Dedifferentiated amniotic fluid mesenchymal stem cell (primary cell): ENCODE results near the gene LIMS2.
A peak's percentile ranks its signal among the peaks of the same experiment; 100 is the strongest.

Source experiments
- DNase-seq: peaks from one replicate; pipeline ENCODE4 v3.0.0-alpha.2; 2016; ENCODE audit errors: extremely low spot score

The LIMS2 gene

DNA sequence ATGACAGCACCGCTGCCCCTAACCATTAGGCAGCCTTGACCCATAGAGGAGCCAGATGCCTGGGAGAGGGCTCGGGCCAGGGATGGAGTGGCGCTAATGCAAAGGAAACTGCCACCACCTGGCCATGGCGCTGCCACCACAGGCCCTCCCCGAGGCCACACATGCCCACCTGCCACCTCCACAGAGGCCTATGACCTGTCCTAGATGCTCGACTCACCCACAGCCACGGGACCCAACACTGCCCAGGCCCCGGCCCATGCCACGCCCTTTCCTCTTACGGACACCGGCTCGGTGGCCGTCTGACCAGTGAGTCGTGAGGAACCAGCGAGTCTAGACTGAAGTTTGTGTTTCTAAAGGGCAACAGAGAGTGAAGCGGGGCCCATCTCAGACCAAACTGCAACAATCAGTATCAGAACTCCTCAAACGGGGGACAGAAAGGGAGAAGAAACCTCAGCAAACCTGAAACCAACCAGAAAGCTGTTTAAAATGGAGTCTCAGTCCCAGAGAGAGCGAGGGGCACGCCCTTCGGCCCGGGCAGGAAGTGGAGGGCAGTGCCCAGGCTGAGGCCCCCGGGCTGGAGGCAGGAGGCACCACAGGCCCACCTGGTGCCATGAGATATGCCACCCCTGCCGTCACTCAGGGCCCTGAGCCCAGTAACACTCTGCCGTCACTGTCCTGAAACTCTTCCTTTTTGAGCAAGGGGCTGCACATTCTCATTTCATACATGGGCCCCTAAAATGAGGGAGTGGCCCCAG is 28.7 kb downstream of the LIMS2 start:
- DNase-seq: no peak

DNA sequence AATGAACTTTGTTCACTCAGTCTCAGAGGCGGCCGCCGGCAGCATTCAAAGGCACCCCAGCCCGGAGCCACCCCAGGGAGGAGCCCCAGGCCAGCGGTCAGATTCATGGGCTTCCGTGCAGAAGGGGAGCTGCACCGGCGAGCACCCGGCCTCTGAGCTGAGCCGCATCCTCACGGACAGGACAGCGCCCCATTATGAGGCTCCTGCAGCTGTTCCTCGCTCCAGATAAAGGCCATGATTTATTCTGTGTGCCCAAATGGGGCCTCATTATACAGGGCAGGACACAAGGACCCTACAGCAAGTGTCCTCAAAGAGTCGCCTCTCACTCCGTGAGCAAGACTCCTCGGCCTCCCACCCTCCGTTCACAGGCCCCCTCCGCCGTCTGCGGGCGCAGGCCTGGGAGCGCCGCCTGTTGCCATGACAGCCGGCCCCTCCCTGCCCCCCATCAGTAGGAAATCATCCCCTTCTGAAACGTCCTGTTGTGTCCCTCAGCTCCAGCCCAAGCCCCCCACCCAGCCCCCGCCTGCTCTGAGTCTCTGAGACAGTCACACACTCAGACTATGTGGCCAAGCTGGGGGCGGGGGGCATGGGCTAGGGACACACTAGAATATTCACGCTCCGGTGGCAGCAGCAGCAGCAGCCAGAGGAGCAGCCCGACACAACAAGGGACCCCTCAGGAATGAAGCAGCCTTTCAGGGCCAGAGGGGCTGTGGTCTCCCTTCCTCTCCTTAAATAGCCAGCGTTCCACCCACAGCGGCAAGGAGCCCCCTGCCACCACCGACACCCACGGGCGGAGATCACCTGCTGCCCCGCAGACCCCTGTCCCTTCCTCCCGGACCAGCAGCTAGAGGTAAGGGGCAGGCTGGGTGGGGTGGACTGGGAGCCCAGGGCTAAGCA is 29.7 kb downstream of the LIMS2 start, which contains the start of gene GPR17:
Gene GPR17, plus strand, starts transcription at position 759 of the 897 bp plus-strand sequence. CDS start 4,583 bp downstream, outside the sequence.
- DNase-seq: no peak

GRCh38 chr2:127645026-127645394 is 30.3 kb downstream of the LIMS2 start:
- no peak for DNase-seq

- no peak for DNase-seq
These were observed 31.0 kb downstream of the LIMS2 start for GRCh38 chr2:127644066-127645025.

DNA sequence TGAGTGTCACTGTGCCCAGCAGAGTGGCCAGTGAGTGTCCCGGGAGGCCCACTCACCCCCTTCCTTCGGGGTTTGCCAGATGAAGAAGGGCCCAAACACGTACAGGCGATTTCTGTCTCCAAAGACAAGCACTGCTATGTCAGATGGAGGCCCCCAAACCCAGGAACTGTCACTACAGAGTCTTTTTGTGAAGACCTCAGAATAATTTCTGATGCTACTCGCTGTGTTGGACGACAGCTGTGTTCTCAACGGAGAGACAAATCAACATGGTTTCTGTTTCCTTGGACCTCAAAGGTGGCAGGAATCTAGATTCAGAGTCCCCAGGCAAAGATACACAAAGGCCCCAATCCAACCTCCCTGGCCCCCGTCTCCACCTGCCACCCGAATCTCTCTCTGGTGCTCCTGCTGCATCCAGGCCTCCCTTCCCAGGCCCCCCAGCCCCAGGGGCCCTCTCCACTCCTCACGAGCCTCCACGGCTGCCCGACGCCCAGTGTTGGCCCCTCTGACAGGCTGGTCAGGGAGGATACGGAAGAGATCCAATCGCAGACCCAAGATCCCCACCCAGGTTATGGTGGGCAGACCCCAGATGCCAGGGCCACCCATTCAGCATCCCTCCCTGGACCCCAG is 31.8 kb downstream of the LIMS2 start:
- DNase-seq: no peak

GRCh38 chr2:127642706-127643438 is 32.5 kb downstream of the LIMS2 start:
- no peak for DNase-seq

GRCh38 chr2:127641846-127642507 is 33.4 kb downstream of the LIMS2 start:
- no peak for DNase-seq

GRCh38 chr2:127641133-127641532 is 34.2 kb downstream of the LIMS2 start:
- DNase-seq: no peak

GRCh38 chr2:127640082-127641072 is 35.0 kb downstream of the LIMS2 start:
- no peak for DNase-seq

- no peak for DNase-seq
These were observed 36.2 kb downstream of the LIMS2 start for GRCh38 chr2:127639111-127639474.

DNA sequence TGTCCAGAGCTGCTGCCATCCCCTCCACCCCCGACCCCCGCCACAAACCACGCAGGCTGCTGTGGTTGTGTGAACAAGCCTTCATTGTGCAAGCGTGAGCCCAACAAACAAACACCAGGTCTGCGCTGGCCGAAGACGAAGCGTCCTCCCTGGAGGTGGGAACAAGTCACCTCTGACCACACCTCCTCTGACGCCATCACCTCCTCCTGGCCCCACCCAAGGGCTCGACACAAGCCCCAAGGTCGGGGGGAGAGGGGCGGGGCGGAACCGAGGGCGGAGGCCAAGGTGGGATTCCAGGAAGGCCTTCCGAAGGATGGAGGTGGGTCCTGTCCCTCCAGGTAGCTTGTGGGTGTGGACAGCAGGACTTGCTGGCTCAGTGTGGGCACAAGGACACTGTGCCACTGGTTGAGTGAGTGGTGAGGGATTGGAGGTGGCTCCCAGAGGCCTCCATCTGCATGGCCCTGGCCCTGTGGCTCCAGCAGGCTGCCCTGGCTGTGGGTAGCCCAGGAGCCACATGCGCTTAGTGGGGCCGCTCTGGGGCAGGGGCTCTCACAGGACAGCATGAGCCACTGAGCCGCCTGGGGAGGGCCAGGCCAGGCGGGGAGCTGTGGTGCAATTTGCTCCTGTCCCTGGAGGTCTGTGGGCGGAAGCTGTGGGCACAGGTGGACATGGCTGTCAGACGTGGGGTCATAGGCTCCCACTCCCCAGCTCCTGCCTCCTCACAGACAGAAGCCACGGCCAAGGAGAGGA is 36.8 kb downstream of the LIMS2 start:
- DNase-seq: no peak

GRCh38 chr2:127637725-127638252 is 37.5 kb downstream of the LIMS2 start:
- peak; percentile 78 for DNase-seq

- no peak for DNase-seq
These were observed 38.1 kb downstream of the LIMS2 start for GRCh38 chr2:127637236-127637630.

- no peak for DNase-seq
These were observed 38.8 kb downstream of the LIMS2 start for GRCh38 chr2:127636248-127637235.

GRCh38 chr2:127635380-127636237 is 39.7 kb downstream of the LIMS2 start:
- no peak for DNase-seq
